HG03460 (cell line): ENCODE results near the gene NAV2.

Experiments
- ATAC-seq: cut with Tn5 transposase; IDR thresholded peaks from one replicate; pipeline ENCODE4 v1.9.1; 2021; ENCODE audit not compliant: unreplicated experiment

Gene NAV2

DNA sequence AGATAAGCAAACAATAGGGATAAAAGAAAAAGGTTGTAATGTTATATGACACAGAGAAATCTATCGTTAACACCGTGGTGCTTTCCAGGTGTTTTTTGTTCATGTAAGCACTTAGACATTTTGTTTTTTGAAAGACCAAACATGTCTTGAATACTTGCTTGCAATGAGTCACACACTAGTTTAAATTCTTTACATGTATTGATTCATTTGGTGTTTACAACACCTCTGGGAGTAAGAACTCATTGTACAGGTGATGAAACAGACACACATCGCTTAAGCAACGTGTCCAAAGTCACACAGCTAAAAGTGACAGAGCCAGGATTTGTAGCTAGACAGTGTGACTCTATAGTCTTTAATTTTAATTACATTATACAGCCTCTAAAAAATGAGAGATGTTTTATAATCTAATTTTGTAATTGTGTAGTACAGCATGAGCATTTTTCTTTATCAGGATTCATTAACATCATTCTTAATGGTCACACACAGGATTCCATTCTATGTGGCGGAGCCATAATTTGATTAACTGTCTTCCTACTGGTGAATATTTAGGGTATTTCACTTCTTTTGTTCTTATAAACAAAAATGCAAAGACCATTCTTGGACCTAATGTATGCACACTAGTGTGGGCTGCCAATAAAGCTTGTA is 298.8 kb downstream of the NAV2 start:
- no peak for ATAC-seq

DNA sequence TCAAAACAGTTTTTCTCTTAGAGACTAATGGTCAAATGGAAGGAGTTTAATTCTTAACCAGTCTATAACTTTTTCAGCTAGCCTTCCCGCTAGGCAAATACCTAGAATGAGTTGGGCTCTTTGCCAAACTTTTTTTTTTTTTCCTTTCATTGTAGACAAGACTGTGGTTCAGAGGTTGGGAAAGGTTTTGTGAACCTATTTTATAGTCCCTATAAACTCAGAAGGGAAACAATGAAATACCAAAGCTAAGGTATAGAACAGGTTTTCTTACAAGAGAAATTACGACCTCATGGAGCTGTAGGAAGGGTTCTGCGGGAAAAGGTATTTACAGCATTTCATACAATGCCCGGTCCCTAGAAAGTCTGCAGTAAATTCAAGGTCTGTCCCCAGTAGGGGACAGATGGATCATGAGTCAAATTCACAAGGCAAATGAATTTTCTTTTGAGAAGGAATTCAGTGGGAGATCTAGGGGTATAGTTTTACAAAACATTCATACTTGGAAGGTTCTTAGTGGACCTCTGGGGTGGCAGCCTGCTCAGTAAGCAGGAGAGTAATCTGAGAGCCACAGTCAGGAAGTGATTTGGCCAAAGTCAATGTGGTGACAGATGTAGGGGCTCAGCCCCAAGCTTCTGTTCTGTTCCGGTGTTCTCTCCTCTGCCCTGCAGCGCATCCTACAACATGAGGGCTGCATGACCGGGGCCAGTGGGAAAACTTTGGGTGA is 300.9 kb downstream of the NAV2 start:
- ATAC-seq, result no peak

DNA sequence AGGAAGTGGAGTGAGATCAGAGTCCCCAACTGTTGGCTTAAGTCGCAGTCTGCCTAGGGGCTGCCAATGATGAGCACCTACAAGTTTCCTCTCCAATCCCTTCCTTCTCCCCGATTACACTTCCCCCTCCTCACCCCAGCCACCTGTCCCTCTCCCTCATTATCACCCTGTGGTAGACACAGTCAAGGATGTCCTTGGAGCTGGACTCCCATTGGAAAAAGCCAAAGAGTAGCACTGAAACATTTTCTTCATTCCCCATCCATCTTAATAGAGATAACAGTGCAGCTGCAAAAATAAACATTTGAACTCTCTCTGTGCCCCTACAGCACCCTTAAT is 301.4 kb downstream of the NAV2 start:
- no peak for ATAC-seq

DNA sequence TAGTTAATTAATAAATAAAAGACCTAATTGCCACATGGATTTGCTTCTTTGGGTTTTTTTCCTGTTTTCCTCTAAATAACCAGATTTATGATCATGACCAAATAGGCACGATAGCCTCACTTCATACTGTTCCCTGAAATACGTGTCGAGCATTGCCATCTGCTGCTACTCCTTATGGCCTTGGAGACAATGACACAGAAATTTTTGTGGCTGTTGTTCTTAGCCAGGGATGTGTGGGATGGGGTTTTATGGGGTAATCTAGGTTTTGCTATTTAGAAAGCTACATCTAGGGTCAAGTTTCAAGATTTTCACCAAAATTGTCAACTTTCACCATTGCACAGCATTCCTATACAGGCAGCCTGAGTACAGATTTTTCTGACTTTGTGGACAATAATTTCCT is 302.5 kb downstream of the NAV2 start:
- ATAC-seq, result no peak

DNA sequence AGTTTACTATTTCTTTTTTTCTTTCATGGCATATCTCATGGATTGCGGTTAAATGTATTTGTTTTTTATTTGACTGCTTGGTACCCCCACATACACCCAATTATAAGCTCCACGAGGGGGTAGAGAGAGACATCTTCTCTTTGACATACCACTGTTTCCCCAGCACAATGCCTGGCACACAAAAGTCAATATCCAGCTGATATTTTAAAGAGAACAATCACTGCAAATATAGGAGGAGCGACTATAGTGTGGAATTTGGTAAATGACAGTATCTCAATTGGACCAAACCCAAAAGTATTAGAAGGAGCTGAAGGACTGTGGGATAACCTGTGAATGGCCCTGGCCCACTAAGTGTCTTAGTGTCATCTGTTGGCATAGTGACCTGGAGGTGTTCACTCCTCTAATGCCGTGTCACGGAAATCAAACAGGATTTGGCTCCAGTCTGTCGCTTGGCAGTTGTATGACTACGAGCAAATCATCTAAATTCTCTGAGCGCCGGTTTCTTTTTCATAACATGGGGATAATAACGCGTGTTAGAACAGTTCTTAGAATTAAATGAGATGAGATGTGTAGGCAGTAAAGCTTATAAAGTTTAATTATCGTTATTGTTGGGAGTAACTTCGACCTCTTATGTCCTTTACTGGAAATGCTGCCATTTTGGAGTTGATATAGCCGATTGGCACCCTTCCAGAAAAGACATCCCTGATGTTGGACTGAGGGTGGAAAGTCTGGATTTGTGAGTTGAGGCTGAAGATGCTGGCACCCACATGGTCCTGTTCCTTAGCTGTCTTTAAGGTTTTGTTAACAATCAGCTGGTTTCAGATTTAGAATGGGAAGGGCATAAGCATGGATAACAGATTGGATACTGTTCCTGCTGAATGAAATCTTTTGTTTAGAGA is 303.1 kb downstream of the NAV2 start:
- ATAC-seq, result no peak

DNA sequence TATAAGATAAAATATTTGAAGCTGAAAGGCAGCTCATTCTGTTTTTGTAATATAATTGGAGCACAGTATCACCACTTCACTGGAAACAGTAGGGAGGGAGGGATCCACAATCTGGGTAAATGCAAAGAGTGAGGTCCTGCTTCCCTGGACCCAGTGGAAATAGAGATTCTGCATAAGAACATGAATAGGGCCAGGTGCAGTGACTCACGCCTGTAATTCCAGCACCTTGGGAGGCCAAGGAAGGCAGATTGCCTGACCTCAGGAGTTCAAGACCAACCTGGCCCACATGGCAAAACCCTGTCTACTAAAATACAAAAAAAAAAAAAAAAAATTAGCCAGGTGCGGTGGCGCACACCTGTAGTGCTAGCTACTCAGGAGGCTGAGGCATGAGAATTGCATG is 303.9 kb downstream of the NAV2 start:
- no peak for ATAC-seq

GRCh38 chr11:20017320-20017719 is 304.7 kb downstream of the NAV2 start:
- no peak for ATAC-seq

- no peak for ATAC-seq
These were observed 307.6 kb downstream of the NAV2 start for GRCh38 chr11:20020198-20020597.

DNA sequence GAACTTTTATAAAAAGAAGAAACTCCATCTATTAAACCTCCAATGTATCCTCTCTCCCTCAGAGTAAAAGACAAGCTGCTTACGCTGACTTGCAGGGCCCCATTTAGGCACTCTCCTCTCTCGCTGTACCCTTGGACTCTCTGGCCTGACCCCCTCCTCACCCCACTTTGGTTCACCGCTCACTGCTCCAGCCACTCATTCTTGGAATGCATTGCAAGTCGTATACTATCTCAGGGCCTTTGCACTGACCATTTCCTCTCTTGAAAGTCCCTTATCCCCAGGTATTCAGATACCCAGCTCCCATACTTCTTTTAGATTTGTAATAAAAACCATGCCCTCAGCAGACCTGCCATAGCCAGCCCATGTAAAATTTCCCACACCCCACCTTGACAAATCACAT is 308.1 kb downstream of the NAV2 start:
- ATAC-seq, result no peak

GRCh38 chr11:20021212-20021611 is 308.6 kb downstream of the NAV2 start:
- no peak for ATAC-seq

- no peak for ATAC-seq
These were observed 309.2 kb downstream of the NAV2 start for GRCh38 chr11:20021771-20022362.

DNA sequence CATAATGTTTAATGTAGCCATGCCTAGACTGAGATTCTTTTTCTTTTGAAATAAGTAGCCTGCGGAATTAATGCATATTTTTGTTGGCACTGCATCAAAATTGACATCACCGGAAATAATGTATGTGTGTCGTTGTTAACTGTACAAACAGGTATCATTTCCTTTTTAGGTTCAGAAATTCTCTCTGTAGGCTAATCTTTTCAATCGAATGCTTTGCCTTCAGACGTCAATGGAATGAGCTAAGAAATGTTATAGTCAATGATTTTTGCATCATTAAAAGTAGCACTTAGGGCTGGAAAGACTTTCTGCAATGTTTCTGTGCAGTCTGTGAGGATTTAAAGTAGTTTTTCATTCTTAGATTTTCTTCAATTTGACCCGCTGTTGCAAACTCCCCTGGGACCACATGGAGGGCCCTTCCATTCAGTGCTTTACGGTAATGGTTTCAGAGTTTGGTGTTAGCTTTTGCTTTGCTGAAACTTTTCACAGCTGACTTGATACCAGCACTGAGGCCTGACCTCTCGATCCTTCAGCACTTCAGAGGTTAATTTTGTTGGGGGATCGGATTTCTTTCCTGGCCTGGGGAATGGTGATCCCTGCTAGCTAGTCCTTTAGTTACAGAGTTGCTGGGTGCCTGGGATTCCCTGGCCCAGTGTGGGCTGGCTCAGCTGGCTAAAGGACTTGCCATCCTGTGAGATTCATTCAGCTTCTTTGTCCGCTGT is 309.9 kb downstream of the NAV2 start:
- no peak for ATAC-seq

GRCh38 chr11:20023082-20023426 is 310.4 kb downstream of the NAV2 start:
- no peak for ATAC-seq

DNA sequence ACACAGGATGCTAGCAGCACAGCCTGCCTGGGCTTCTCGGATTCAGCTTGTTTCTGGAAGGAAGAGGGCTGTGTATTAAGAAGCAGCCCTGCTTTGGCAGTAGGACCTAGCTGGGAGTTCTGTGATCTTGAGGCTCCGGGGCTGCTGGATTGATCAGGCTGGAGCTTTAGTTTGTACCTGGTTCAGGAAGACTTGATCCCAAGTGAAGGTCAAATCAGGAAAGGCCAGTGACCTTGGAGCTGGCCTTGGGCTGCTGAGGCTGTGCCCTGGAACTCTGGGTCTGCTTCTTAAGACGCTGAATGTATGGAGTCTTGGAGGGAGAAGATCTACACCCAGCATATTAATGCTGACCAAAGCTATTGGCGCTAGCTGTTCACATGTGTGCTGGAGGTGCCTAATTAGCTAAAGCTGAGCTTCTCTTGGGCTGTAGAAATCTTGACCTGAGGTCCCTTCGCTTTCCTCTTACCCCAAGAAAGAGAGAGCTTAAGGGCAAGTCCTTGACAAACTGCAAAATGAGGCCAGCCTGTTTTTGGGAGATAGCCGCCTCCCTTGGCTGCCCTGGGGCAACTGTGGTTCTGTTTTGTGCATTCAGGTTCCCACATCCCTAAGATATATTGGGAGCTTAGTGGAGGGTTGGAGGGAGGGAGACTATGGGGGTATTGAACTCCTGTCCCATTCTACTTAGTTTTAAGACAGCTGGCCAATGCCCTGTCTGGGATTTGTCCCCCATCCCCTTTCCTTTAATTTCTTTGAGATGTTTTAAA is 311.7 kb downstream of the NAV2 start:
- no peak for ATAC-seq

DNA sequence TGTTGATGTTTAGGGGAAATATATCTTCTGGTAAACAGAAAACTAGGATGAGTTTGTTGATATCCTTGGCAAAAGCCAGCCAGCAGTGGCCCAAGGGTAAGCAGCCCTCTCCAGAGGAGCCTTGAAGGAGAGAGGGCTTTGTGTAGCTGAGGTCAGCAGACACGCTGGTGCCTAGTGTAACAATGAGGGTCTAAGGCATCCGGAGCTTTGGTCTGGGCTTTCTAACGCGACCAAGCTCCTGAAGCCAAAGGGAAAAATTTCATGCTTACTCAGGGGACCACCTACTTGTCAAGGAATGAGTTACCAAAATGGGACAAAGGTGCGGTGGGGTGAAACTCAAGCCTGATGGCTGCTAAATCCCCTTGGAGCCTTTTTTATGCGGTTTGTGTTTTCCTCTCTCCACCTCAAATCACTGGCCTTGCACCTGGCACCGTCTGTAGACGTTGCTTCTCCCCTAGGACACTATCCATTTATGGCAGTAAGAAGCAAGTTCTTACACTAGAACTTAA is 312.7 kb downstream of the NAV2 start:
- no peak for ATAC-seq

GRCh38 chr11:20026629-20027555 is 314.3 kb downstream of the NAV2 start:
- no peak for ATAC-seq

- no peak for ATAC-seq
These were observed 314.9 kb downstream of the NAV2 start for GRCh38 chr11:20027556-20028013.

GRCh38 chr11:20029193-20029592 is 316.6 kb downstream of the NAV2 start:
- no peak for ATAC-seq

- ATAC-seq, result no peak
These were observed 317.8 kb downstream of the NAV2 start for GRCh38 chr11:20030472-20030871.
